HAP-1 (cell line): ENCODE results near the gene EFCAB13.

Experiments
- DNase-seq, 2 experiments: peaks; one replicate each; pipeline ENCODE4 v3.0.0-alpha.2; 2016 to 2020; ENCODE audit warnings: low spot score in 2 of 2
- H3K27me3 ChIP-seq: fragments of 250-450 bp; sonication (Bioruptor Pico); 2 replicates; pipeline ENCODE4 v1.5.1; 2020; ENCODE audit warnings: low read depth, mild to moderate bottlenecking, moderate library complexity
- H3K36me3 ChIP-seq: fragments of 250-450 bp; sonication (Bioruptor Pico); replicated peaks from 2 replicates; pipeline ENCODE4 v1.5.1; 2020; ENCODE audit warnings: mild to moderate bottlenecking
- H3K4me1 ChIP-seq: fragments of 250-450 bp; sonication (Bioruptor Pico); 2 replicates; pipeline ENCODE4 v1.5.1; 2020; ENCODE audit warnings: mild to moderate bottlenecking
- H3K4me3 ChIP-seq: fragments of 250-450 bp; sonication (Bioruptor Pico); 2 replicates; pipeline ENCODE4 v1.5.1; 2020; ENCODE audit warnings: mild to moderate bottlenecking, moderate library complexity
- H3K9me3 ChIP-seq: fragments of 250-450 bp; sonication (Bioruptor Pico); 2 replicates; pipeline ENCODE4 v1.5.1; 2020; ENCODE audit warnings: mild to moderate bottlenecking, moderate library complexity
- in situ Hi-C: fragments of 300-500 bp; cut with MboI; formaldehyde crosslinking; loops from 3 replicates; pipeline ENCODE4 v1.14.3; 2020; ENCODE audit warnings: low sequenced_read_pairs, inconsistent platforms, mixed read lengths

The EFCAB13 gene

GRCh38 chr17:47287068-47287467, 36.7 kb upstream of the EFCAB13 start:
- in situ Hi-C loops: no loop called here
- no peak for DNase-seq
- Histone ChIP-seq H3K4me3 (no peak overlapping the region), H3K27me3 (no peaks in the 10 kb centered on the region), H3K9me3 (no peaks in the 10 kb centered on the region), H3K4me1 (no peaks in the 10 kb centered on the region), H3K36me3 (no peaks in the 10 kb centered on the region)

DNA sequence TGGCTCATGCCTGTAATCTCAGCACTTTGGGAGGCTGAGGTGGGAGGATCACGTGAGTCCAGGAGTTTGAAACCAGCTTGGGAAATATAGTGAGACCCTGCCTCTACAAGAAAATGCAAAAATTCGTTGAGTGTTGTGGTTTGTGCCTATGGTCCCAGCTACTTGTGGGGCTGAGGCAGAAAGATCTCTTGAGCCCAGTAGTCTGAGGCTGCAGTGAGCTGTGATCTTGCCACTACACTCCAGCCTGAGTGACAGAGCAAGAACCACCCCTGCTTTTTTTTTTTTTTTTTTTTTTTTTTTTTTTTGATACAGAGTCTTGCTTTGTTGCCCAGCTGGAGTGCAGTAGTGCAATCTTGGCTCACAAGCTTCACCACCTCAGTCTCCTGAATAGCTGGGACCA, 36.1 kb upstream of the EFCAB13 start:
- Histone ChIP-seq H3K9me3 (no peaks in the 10 kb centered on the region), H3K4me3 (no peak overlapping the region), H3K36me3 (no peaks in the 10 kb centered on the region), H3K4me1 (no peaks in the 10 kb centered on the region), H3K27me3 (no peaks in the 10 kb centered on the region)
- in situ Hi-C loops: no loop called here
- DNase-seq: no peak

DNA sequence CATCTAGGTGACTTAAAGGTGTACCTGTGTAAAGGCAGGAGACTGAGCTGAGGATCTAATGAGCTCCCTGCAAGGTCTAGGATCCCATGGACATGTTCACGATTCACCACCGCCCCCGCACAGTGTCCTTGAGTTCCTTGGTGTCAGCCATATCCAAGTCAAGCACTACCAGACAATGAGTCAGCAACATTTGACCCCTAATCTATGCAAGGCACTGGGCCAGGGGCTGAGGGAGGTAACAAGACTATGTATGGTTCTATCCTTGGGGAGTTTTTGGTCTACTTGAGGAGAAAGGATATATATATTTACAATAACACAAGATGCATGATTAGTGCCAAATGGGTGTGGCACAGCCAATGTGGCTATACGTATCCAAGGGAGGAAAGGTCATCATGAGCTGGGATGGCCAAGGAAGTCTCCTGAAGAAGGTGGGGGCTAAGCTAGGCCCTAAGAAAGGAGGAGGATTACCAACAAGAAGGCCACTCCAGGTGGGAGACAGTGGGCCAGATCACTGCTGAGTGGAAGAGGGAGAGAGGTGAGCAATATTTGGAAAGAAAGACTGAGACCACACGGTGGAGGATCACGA, 35.1 kb upstream of the EFCAB13 start:
- H3K27me3 ChIP-seq: no peaks in the 10 kb centered on the region
- no peak for DNase-seq
- no peak overlapping the region for H3K4me3 ChIP-seq
- no peaks in the 10 kb centered on the region for H3K9me3 ChIP-seq
- no peaks in the 10 kb centered on the region for H3K36me3 ChIP-seq
- in situ Hi-C loops: no loop called here
- H3K4me1 ChIP-seq: no peaks in the 10 kb centered on the region

GRCh38 chr17:47289302-47289701, 34.5 kb upstream of the EFCAB13 start:
- Histone ChIP-seq H3K4me3 (no peak overlapping the region), H3K36me3 (no peaks in the 10 kb centered on the region), H3K4me1 (no peaks in the 10 kb centered on the region), H3K27me3 (no peaks in the 10 kb centered on the region), H3K9me3 (no peaks in the 10 kb centered on the region)
- in situ Hi-C loops: no loop called here
- no peak for DNase-seq

- no peaks in the 10 kb centered on the region for H3K27me3 ChIP-seq
- in situ Hi-C loops: no loop called here
- H3K4me1 ChIP-seq: no peaks in the 10 kb centered on the region
- H3K9me3 ChIP-seq: no peaks in the 10 kb centered on the region
- H3K4me3 ChIP-seq: no peak overlapping the region
- H3K36me3 ChIP-seq: no peaks in the 10 kb centered on the region
- no peak for DNase-seq
These were observed 32.9 kb upstream of the EFCAB13 start for GRCh38 chr17:47290870-47291241.

- Histone ChIP-seq H3K9me3 (no peaks in the 10 kb centered on the region), H3K36me3 (no peaks in the 10 kb centered on the region), H3K4me1 (no peaks in the 10 kb centered on the region), H3K4me3 (no peak overlapping the region), H3K27me3 (no peaks in the 10 kb centered on the region)
- in situ Hi-C loops: no loop called here
- no peak for DNase-seq
These were observed 32.4 kb upstream of the EFCAB13 start for GRCh38 chr17:47291242-47291873.

DNA sequence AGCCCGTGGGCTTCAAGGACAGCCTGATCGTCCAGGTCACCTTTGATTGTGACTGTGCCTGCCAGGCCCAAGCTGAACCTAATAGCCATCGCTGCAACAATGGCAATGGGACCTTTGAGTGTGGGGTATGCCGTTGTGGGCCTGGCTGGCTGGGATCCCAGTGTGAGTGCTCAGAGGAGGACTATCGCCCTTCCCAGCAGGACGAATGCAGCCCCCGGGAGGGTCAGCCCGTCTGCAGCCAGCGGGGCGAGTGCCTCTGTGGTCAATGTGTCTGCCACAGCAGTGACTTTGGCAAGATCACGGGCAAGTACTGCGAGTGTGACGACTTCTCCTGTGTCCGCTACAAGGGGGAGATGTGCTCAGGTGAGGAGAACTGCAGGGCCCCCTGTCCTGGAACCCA, 31.5 kb upstream of the EFCAB13 start:
- no peak for DNase-seq
- H3K27me3 ChIP-seq: no peaks in the 10 kb centered on the region
- no peaks in the 10 kb centered on the region for H3K36me3 ChIP-seq
- in situ Hi-C loops: no loop called here
- no peaks in the 10 kb centered on the region for H3K9me3 ChIP-seq
- H3K4me1 ChIP-seq: no peaks in the 10 kb centered on the region
- no peak overlapping the region for H3K4me3 ChIP-seq

GRCh38 chr17:47295037-47295873, 28.5 kb upstream of the EFCAB13 start:
- Histone ChIP-seq H3K27me3 (no peaks in the 10 kb centered on the region), H3K36me3 (no peaks in the 10 kb centered on the region), H3K4me3 (no peak overlapping the region), H3K4me1 (no peaks in the 10 kb centered on the region), H3K9me3 (no peaks in the 10 kb centered on the region)
- in situ Hi-C loops: no loop called here
- DNase-seq: no peak

- Histone ChIP-seq H3K27me3 (no peaks in the 10 kb centered on the region), H3K36me3 (no peaks in the 10 kb centered on the region), H3K4me1 (no peaks in the 10 kb centered on the region), H3K9me3 (no peaks in the 10 kb centered on the region), H3K4me3 (no peak overlapping the region)
- in situ Hi-C loops: no loop called here
- no peak for DNase-seq
These were observed 27.9 kb upstream of the EFCAB13 start for GRCh38 chr17:47295874-47296255.

- in situ Hi-C loops: no loop called here
- H3K36me3 ChIP-seq: no peaks in the 10 kb centered on the region
- no peak for DNase-seq
These were observed 25.9 kb upstream of the EFCAB13 start for GRCh38 chr17:47297661-47298400.

DNA sequence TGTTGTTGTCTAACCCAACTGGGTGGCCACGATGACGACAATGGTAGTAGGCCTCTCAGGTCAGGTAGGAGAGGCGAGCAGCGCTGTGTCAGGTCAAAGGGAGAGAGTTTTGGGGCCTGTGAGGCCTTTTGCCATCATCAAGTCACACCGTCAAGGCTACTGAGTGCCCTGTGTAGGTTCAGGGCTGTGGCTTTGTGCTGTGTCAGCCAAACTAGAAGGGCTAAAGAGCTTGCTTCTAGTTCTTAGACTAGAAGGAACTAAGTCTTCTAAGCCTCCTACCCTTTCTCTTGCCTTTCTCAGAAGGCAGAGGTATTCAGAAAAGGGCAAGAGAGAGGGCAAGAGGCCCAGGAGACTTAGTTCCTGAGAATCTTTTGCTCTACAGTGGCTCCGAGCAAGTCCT, 25.0 kb upstream of the EFCAB13 start:
- Histone ChIP-seq H3K36me3 (no peaks in the 10 kb centered on the region), H3K4me3 (no peak overlapping the region), H3K9me3 (0 out of 2 replicates have a peak, but pooled peaks cover 2% of the 10 kb centered on the region), H3K4me1 (no peaks in the 10 kb centered on the region), H3K27me3 (no peaks in the 10 kb centered on the region)
- no peak for DNase-seq
- in situ Hi-C loops: no loop called here

More at GRCh38 chr17:47297661-47298400, 25.9 kb upstream of the EFCAB13 start:
- H3K27me3 ChIP-seq: no peaks in the 10 kb centered on the region
- no peaks in the 10 kb centered on the region for H3K4me1 ChIP-seq
- 0 out of 2 replicates have a peak, but pooled peaks cover 2% of the 10 kb centered on the region for H3K9me3 ChIP-seq
- H3K4me3 ChIP-seq: no peak overlapping the region

DNA sequence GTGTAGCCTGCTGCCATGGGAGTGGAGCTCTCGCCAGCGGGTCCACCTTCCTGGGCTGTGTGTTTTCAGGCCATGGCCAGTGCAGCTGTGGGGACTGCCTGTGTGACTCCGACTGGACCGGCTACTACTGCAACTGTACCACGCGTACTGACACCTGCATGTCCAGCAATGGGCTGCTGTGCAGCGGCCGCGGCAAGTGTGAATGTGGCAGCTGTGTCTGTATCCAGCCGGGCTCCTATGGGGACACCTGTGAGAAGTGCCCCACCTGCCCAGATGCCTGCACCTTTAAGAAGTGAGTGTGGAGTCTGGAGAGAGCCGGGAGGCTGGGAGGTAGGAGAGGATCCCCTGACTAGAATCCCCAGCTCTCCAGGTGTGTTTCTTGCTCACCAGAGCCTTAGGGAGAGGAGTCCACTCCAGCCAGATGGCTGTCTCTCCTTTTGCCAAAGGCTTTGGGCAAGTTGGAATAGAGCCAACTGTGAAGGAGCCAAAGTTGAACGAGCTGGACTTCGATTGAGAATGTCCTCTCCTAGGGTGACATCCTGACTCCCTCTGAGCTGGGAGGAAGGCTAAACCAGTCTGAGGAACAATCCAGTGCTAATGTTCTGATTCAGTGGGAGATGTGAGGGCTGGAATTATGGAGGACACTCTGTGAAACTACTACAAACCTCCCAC, 24.4 kb upstream of the EFCAB13 start:
- no peak for DNase-seq
- in situ Hi-C loops: no loop called here
- Histone ChIP-seq H3K36me3 (no peaks in the 10 kb centered on the region), H3K4me3 (no peak overlapping the region), H3K27me3 (no peaks in the 10 kb centered on the region), H3K4me1 (no peaks in the 10 kb centered on the region), H3K9me3 (0 out of 2 replicates have a peak, but pooled peaks cover 2% of the 10 kb centered on the region)

- no peaks in the 10 kb centered on the region for H3K36me3 ChIP-seq
- H3K4me1 ChIP-seq: no peaks in the 10 kb centered on the region
- in situ Hi-C loops: no loop called here
- H3K9me3 ChIP-seq: 0 out of 2 replicates have a peak, but pooled peaks cover 2% of the 10 kb centered on the region
- no peak for DNase-seq
- H3K4me3 ChIP-seq: no peak overlapping the region
- no peaks in the 10 kb centered on the region for H3K27me3 ChIP-seq
These were observed 23.0 kb upstream of the EFCAB13 start for GRCh38 chr17:47300718-47301117.
